Activated CD4-positive, alpha-beta T cell treated with anti-CD3 and anti-CD28 coated beads for 48 hours (primary cell): Measurements from ENCODE around the gene ZMYND15.
"Not testable (repeated sequence)": the region's sequence is repeated elsewhere in the genome, so short reads cannot be mapped to it uniquely, and the experiment has no call there.

ENCODE experiments used
- DNase-seq: peaks from one replicate; pipeline ENCODE4 v3.0.0-alpha.2; 2020

Gene ZMYND15

GRCh38 chr17:4739122-4740024 lies at the start of gene ZMYND15, which contains the start of gene CXCL16:
Gene ZMYND15, plus strand, starts transcription at chr17:4739833. Its CDS starts 716 bp downstream, at chr17:4740549.
Gene CXCL16, minus strand, starts transcription at chr17:4739928. Its CDS starts 589 bp downstream, at chr17:4739339.
- DNase-seq, result peak; percentile 58

- DNase-seq, result not testable (repeated sequence)
Measured at GRCh38 chr17:4689872-4690271, 49.8 kb upstream of the ZMYND15 start.

- no peak for DNase-seq
Measured at GRCh38 chr17:4690745-4691144, 48.9 kb upstream of the ZMYND15 start.

GRCh38 chr17:4691686-4692085 lies 47.9 kb upstream of the ZMYND15 start:
- no peak for DNase-seq

- DNase-seq, result no peak
Measured at GRCh38 chr17:4693416-4693815, 46.2 kb upstream of the ZMYND15 start.

GRCh38 chr17:4696437-4696805 lies 43.2 kb upstream of the ZMYND15 start:
- no peak for DNase-seq

GRCh38 chr17:4699401-4700056 lies 40.1 kb upstream of the ZMYND15 start:
- DNase-seq, result not testable (repeated sequence)

GRCh38 chr17:4701116-4701515 lies 38.5 kb upstream of the ZMYND15 start:
- DNase-seq, result no peak

- DNase-seq, result no peak
Measured at GRCh38 chr17:4703330-4703691, 36.3 kb upstream of the ZMYND15 start.

GRCh38 chr17:4704574-4704907 lies 35.1 kb upstream of the ZMYND15 start:
- not testable (repeated sequence) for DNase-seq

- DNase-seq, result no peak
Measured at GRCh38 chr17:4704991-4705390, 34.6 kb upstream of the ZMYND15 start.

GRCh38 chr17:4706121-4706520 lies 33.5 kb upstream of the ZMYND15 start:
- DNase-seq, result no peak

- peak; percentile 79 for DNase-seq
Measured at GRCh38 chr17:4708436-4708835, 31.2 kb upstream of the ZMYND15 start.

- peak; percentile 98 for DNase-seq
Measured at GRCh38 chr17:4709794-4710692, 29.6 kb upstream of the ZMYND15 start, which contains the start of gene ARRB2. Gene ARRB2, plus strand, starts transcription at chr17:4710632. Its CDS starts 90 bp downstream, at chr17:4710722.

- peak; percentile 62 for DNase-seq
Measured at GRCh38 chr17:4710693-4711634, 28.7 kb upstream of the ZMYND15 start.

GRCh38 chr17:4711661-4712181 lies 27.9 kb upstream of the ZMYND15 start:
- no peak for DNase-seq

- DNase-seq, result no peak
Measured at GRCh38 chr17:4712526-4712925, 27.1 kb upstream of the ZMYND15 start.

GRCh38 chr17:4714340-4715062 lies 25.1 kb upstream of the ZMYND15 start:
- DNase-seq, result not testable (repeated sequence)

- no peak for DNase-seq
Measured at GRCh38 chr17:4715063-4715744, 24.4 kb upstream of the ZMYND15 start.

GRCh38 chr17:4716081-4716480 lies 23.6 kb upstream of the ZMYND15 start:
- no peak for DNase-seq
